Omental fat pad (tissue), 4 donors: ENCODE data around the gene NUDT21. TPM values are rescaled to one million over a fixed set of nuclear protein-coding genes. Genes with fewer than 3 reads are reported as not detected.

ENCODE experiments used
- ATAC-seq: fragments of 150-250 bp; one replicate; pipeline ENCODE4 v1.9.1; 2016; ENCODE audit warnings: mild to moderate bottlenecking, moderate library complexity; ENCODE audit not compliant: low FRiP score
- DNase-seq: peaks from one replicate; pipeline ENCODE4 v3.0.0-alpha.2; 2019; ENCODE audit warnings: low spot score
- CTCF ChIP-seq, 3 donors: fragments of 450-650 bp; IDR thresholded peaks; one replicate each; pipeline ENCODE4 v1.5.1; 2016 to 2017; ENCODE audit warnings: antibody characterized with exemption in 3 of 3, mild to moderate bottlenecking in 3 of 3, moderate library complexity in 2 of 3
- total RNA-seq, 4 donors: library from RNA; depleted of rRNA; stranded (reverse); fragments of >200 nt; gene quantifications; one replicate each; pipeline ENCODE4 v1.1.0, GENCODE V29; 2016

The NUDT21 gene
- total RNA-seq, 4 donors from 2014 or later, result 41.6 to 53.4 (median 46.0) TPM

GRCh38 chr16:56424791-56425438 is 26.2 kb downstream of the NUDT21 start:
- no peak for TF ChIP-seq CTCF (IDR thresholded peaks at IDR 0.05)
- ATAC-seq (peak; percentile 65), DNase-seq (no peak)

- peak; percentile 15 for ATAC-seq
- DNase-seq, result no peak
- TF ChIP-seq CTCF (IDR thresholded peaks at IDR 0.05), result no peak
Observed at GRCh38 chr16:56424404-56424764, 26.7 kb downstream of the NUDT21 start.

GRCh38 chr16:56423584-56424403 is 27.3 kb downstream of the NUDT21 start:
- no peak for TF ChIP-seq CTCF (IDR thresholded peaks at IDR 0.05)
- ATAC-seq, result no peak
- DNase-seq, result no peak

GRCh38 chr16:56422896-56423441 is 28.2 kb downstream of the NUDT21 start:
- no peak for TF ChIP-seq CTCF (IDR thresholded peaks at IDR 0.05)
- no peak for ATAC-seq
- DNase-seq, result no peak

GRCh38 chr16:56421976-56422669 is 29.0 kb downstream of the NUDT21 start:
- DNase-seq (no peak), ATAC-seq (no peak)
- TF ChIP-seq CTCF (IDR thresholded peaks at IDR 0.05), result no peak

- no peak for TF ChIP-seq CTCF (IDR thresholded peaks at IDR 0.05)
- no peak for ATAC-seq
Observed at GRCh38 chr16:56421313-56421712, 29.8 kb downstream of the NUDT21 start.

More at GRCh38 chr16:56421313-56421712, 29.8 kb downstream of the NUDT21 start:
- no peak for DNase-seq
